ENCODE data around the gene REG3A.

The REG3A gene

GRCh38 chr2:79159653-79160052 lies at the start of gene REG3A:
TSS of gene REG3A (minus strand) at chr2:79159753. CDS start at chr2:79159405, 348 bp downstream.
- DNase-seq (ENCODE audit: low read depth), result no peak

- DNase-seq (ENCODE audit: low read depth), result no peak
These were observed 41.2 kb upstream of the REG3A start for GRCh38 chr2:79200762-79201161.

GRCh38 chr2:79191816-79192215 lies 32.3 kb upstream of the REG3A start:
- DNase-seq (ENCODE audit: low read depth), result no peak

- no peak for DNase-seq (ENCODE audit: low read depth)
These were observed 31.5 kb upstream of the REG3A start for GRCh38 chr2:79191081-79191480.

- DNase-seq (ENCODE audit: low read depth), result no peak
These were observed 29.9 kb upstream of the REG3A start for GRCh38 chr2:79189465-79189864.

DNA sequence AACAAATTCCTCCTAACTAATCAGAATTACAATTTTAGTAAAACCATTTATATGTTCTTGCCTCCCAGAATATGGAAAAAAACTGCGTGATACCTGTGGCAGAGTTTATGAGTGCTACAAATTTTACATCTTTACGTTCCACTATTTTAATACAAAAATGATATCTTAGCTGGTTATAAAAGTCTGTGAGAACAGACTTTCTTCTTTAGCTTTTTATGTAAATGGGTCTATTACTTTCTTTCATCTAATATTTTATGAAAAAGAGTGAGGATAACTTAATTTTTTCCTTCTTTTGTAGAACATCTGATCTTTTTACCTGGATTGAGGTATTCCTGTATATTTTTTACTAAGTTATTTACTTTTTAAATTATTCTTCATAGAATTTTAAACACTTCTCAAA lies 22.1 kb upstream of the REG3A start:
- DNase-seq (ENCODE audit: low read depth), result no peak

- no peak for DNase-seq (ENCODE audit: low read depth)
These were observed 20.5 kb upstream of the REG3A start for GRCh38 chr2:79180092-79180491.

- no peak for DNase-seq (ENCODE audit: low read depth)
These were observed 19.5 kb upstream of the REG3A start for GRCh38 chr2:79179036-79179435.

- no peak for DNase-seq (ENCODE audit: low read depth)
These were observed 18.6 kb upstream of the REG3A start for GRCh38 chr2:79178076-79178674.

DNA sequence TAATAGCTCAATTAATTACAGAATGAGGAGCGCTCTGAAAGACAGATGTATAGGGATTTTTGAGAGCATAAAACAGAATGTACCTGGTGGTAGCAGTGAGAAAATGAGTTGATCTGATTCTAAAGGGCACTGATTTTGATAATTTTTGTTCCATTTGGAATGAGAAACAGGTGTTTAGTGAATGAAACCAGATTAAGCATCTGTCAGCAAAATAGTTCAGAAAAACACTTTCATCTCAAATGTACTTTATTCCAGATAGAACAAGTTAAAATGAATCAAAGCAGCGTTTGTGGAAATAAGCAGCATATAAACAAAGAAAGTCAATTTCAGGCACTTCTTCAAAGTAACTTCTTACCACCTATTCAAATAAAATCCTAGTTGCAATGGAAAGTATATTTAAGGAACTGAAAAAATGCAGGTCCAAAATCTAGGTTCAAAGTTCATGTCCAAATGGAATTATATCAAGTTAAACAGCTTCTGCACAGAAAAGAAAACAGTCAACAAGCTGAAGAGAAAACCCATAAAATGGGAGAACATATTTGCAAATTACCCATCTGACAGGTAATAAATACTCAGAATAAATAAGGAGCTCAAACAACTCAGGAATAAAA lies 11.9 kb upstream of the REG3A start:
- DNase-seq (ENCODE audit: low read depth), result no peak

DNA sequence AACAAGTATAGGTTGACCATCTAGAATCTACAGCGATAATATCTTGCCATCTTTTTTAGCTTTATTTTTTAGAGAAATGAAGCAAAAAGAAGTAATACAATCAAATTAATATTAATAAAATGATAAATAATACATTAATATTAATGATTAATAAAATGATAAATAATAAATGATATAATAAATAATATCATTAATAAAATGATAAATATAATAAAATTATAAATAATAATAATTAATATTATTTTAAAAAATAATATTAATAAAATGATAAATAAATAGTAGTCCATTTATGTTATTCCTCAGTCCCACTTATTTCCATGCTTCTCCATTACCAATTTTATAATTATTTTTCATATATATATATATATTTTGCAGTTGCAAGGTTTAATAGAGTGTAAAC lies 3.2 kb upstream of the REG3A start:
- DNase-seq (ENCODE audit: low read depth), result no peak

- DNase-seq (ENCODE audit: low read depth), result no peak
These were observed 2.6 kb upstream of the REG3A start for GRCh38 chr2:79162132-79162531.

DNA sequence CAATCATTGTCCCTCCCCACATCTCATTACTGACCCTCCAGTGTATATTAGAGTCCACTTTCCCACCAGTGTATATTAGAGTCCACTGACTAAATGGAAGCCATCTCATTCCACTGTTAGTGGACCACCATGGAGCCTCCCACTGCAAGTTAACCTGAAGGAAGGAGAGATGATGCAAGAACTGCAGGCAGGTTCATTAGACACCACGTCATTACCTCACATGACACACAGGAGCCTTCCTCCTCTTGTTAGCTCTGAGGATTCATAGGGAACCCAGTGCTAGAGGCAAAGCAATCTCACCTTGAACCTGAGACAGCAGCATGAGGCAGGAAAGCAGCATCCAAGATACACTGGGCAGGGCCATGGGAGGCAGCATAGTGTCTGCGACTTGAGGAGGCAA lies 523 bp downstream of the REG3A start:
- DNase-seq (ENCODE audit: low read depth), result no peak

GRCh38 chr2:79155826-79156476 lies 3.6 kb downstream of the REG3A start:
- no peak for DNase-seq (ENCODE audit: low read depth)

GRCh38 chr2:79139423-79139822 lies 20.1 kb downstream of the REG3A start:
- no peak for DNase-seq (ENCODE audit: low read depth)

GRCh38 chr2:79138385-79138784 lies 21.2 kb downstream of the REG3A start:
- DNase-seq (ENCODE audit: low read depth), result no peak

- DNase-seq (ENCODE audit: low read depth), result no peak
These were observed 27.9 kb downstream of the REG3A start for GRCh38 chr2:79131687-79132086.

- DNase-seq (ENCODE audit: low read depth), result no peak
These were observed 29.7 kb downstream of the REG3A start for GRCh38 chr2:79129804-79130203.

DNA sequence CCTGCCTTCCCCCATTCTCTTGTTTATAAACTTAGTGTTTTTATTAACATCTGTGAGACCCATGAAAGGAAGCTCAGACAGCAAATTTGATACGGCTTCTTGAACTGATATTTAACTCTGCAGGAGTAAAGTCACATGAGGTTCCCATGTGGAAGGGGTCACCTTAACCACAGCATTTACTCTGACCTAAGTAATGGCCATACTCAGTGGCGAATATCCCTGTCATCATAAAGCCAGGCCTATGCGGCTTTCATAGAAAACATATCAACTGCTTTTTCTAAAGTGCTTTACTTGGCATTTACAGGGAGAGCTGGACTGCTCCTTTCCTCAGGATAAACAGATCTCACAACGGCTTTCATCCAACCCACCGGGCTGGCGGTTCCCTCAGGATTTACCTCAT lies 30.3 kb downstream of the REG3A start:
- no peak for DNase-seq (ENCODE audit: low read depth)

- no peak for DNase-seq (ENCODE audit: low read depth)
These were observed 31.1 kb downstream of the REG3A start for GRCh38 chr2:79128406-79128805.

GRCh38 chr2:79125721-79125985 lies 33.9 kb downstream of the REG3A start:
- no peak for DNase-seq (ENCODE audit: low read depth)

DNA sequence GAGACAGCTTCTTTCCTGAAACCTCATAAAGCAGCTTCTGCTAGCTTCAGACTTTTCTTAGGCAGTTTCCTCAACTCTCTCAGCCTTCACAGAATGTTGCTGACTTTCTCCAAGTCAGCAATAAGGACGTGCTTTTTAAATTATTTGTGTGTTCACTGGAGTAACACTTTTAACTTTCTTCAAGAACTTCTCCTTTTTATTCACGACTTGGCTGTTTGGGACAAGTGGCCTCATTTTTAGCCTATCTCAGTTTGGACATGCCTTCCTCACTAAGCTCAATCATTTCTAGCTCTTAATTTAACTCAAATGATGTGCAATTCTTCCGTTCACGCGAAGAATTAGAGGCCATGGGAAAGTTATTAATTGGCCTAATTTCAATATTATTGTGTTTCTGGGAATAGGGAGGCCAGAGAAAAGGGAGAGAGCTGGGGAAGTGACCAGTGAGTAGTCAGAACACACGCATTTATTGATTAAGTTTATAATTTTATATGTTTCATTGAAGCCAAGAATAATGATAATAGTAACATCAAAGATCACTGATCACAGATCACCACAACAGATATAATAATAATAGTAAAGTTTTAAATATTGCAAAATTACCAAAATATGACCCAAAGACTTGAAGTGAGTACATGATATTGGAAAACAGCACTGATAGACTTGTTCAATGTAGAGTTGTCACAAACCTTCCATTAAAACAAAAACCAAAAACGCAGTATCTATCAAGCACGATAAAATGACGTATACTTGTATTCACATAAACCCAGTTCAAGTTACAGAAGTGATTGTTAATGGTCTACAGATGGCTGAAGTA lies 34.4 kb downstream of the REG3A start:
- DNase-seq (ENCODE audit: low read depth), result no peak

DNA sequence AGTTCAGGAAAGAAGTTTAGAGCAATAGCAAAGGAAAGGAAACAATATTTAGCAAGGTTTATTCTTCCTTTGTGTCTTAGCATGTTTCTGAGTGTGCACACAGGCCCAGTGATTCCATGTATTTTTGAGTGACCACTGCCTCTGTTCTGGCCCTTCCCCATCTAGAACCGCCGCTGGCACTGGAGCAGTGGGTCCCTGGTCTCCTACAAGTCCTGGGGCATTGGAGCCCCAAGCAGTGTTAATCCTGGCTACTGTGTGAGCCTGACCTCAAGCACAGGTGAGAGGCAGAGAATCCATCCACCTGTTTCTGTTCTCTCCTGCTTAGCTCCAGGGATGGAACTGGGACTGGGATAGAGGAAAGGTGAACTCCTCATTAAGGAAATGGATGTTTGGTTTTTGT lies 36.9 kb downstream of the REG3A start:
- no peak for DNase-seq (ENCODE audit: low read depth)
